Hepatic stellate cell (primary cell): Measurements from ENCODE around the gene PCDHB5.
"Not testable (repeated sequence)": the region's sequence is repeated elsewhere in the genome, so short reads cannot be mapped to it uniquely, and the experiment has no call there.

Experiments used
- DNase-seq: peaks from one replicate; pipeline ENCODE4 v3.0.0; 2011; ENCODE audit warnings: low spot score

PCDHB5 gene

DNA sequence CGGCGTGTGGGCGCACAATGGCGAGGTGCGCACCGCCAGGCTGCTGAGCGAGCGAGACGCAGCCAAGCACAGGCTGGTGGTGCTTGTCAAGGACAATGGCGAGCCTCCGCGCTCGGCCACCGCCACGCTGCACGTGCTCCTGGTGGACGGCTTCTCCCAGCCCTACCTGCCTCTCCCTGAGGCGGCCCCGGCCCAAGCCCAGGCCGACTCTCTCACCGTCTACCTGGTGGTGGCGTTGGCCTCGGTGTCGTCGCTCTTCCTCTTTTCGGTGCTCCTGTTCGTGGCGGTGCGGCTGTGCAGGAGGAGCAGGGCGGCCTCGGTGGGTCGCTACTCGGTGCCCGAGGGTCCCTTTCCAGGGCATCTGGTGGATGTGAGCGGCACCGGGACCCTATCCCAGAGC is 17.1 kb downstream of the PCDHB5 start:
- not testable (repeated sequence) for DNase-seq

DNA sequence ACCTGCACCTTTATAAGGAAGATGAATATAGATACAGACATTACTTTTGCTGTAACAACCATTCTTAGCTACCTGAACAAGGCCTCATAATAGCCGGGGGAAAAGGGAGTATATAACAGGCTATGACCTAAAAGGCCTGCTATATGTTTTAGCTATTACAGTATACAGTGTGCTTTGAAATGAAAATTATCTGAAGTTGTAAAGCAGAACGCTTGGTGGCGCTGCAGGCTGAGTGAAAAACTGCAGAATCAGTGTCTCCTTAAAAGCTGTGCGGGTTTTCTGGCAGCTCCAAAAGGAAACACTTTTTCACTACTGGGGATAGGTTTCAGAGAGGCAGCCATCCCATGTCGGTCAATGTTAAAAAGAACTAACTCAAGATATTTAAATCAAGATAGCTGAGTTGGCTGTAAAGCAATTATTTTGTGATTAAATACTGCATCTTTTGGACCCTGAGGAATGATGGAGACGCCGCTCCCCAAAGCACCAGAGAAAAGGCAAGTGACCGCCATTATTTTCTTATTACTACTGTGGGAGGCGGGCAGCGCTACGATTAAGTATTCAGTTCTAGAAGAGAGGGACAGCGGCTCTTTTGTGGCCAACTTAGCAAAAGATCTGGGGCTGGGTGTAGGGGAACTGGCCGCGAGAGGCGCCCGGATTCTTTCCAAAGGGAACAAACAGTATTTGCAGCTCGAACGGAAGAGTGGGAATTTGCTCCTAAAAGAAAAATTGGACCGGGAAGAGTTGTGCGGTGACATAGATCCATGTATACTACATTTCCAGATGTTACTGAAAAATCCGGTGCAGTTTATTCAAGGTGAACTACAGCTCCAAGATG is 20.8 kb downstream of the PCDHB5 start:
- DNase-seq, result no peak

DNA sequence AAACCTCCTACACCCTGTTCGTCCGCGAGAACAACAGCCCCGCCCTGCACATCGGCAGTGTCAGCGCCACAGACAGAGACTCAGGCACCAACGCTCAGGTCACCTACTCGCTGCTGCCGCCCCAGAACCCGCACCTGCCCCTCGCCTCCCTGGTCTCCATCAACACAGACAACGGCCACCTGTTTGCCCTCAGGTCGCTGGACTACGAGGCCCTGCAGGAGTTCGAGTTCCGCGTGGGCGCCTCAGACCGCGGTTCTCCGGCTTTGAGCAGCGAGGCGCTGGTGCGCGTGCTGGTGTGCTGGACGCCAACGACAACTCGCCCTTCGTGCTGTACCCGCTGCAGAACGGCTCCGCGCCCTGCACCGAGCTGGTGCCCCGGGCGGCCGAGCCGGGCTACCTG is 22.4 kb downstream of the PCDHB5 start:
- not testable (repeated sequence) for DNase-seq

DNA sequence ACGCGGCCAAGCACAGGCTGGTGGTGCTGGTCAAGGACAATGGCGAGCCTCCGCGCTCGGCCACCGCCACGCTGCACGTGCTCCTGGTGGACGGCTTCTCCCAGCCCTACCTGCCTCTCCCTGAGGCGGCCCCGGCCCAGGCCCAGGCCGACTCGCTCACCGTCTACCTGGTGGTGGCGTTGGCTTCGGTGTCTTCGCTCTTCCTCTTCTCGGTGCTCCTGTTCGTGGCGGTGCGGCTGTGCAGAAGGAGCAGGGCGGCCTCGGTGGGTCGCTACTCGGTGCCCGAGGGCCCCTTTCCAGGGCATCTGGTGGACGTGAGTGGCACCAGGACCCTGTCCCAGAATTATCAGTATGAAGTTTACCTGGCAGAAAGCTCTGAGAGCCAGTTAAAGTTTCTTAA is 22.9 kb downstream of the PCDHB5 start:
- not testable (repeated sequence) for DNase-seq

DNA sequence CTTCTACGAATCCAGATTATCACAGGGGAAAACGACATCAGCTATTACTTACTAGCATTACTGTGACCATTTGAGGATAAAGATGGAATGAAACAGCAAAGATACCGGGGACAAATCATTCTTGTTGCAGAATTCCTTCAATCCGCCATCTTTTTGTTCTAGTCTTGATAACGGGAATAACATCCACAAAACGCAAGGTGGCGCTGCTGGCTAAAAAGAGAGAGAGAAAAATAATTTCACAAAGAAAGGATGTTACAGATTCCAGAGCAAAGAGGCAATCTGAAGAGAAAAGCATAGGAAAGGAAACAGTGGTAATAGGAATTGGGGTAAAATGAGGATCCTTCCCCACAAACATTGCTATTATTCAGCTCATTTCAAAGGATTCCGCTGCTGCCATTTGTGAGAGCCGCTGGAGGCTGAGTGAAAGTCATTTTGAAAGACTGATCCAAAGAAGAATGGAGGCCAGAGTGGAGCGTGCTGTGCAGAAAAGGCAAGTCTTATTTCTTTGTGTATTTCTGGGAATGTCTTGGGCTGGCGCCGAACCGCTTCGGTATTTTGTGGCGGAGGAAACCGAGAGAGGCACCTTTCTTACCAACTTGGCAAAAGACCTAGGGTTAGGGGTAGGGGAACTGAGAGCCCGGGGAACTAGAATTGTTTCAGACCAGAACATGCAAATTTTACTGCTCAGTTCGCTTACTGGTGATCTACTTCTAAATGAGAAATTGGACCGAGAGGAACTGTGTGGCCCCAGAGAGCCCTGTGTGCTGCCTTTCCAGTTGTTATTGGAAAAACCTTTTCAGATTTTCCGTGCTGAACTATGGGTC is 37.6 kb downstream of the PCDHB5 start, which contains the start of gene PCDHB7:
PCDHB7 (plus strand) TSS at position 264 of the 824 bp plus-strand sequence; CDS start at position 456, 192 bp downstream.
- DNase-seq, result peak; percentile 38

DNA sequence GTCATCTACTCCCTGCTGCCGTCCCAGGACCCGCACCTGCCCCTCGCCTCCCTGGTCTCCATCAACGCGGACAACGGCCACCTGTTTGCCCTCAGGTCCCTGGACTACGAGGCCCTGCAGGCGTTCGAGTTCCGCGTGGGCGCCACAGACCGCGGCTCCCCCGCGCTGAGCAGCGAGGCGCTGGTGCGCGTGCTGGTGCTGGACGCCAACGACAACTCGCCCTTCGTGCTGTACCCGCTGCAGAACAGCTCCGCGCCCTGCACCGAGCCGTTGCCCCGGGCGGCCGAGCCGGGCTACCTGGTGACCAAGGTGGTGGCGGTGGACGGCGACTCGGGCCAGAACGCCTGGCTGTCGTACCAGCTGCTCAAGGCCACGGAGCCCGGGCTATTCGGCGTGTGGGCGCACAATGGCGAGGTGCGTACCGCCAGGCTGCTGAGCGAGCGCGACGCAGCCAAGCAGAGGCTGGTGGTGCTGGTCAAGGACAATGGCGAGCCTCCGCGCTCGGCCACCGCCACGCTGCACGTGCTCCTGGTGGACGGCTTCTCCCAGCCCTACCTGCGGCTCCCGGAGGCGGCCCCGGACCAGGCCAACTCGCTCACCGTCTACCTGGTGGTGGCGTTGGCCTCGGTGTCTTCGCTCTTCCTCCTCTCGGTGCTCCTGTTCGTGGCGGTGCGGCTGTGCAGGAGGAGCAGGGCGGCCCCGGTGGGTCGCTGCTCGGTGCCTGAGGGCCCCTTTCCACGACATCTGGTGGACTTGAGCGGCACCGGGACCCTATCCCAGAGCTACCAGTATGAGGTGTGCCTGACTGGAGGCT is 39.5 kb downstream of the PCDHB5 start:
- DNase-seq, result not testable (repeated sequence)

DNA sequence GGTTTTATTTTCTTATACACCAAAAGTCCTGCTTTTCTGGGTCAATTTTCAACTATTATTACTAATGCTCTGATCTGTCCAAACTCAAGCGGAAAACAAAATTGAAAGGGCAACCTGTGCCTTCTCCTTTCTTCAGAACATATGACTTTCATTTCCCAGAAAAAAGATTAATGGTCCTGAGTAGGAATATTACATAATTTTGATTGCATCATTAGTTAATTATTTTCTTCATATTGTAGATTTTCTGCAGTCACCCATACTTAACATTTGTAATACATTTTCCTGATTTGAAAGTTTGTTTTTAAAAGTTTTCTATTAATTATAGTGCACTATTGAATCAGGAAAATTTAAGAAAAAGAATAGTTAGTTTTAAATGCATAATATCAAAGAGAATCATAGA is 40.9 kb downstream of the PCDHB5 start:
- DNase-seq, result no peak

DNA sequence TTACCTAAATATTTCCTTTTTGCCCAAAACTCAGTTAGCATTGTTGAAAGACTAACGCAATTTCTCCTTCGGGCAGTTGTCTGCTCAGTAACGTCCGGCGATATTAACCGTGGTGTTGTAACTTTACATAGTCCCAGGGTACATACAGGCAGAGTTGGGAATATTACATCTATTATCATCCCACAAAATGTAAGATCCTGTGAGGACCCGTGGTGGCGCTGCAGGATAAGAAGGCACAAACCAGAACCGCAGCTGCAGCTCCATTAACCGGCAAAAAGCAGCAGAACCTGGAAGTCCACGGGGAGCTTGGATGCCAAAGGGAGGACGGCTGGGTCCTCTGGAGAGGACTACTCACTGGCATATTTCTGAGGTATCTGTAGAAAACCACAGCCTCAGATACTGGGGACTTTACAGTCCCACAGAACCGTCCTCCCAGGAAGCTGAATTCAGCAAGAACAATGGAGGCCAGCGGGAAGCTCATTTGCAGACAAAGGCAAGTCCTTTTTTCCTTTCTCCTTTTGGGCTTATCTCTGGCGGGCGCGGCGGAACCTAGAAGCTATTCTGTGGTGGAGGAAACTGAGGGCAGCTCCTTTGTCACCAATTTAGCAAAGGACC is 42.7 kb downstream of the PCDHB5 start, which contains the start of gene PCDHB8:
PCDHB8 (plus strand) TSS at position 214 of the 615 bp plus-strand sequence; CDS start at position 459, 245 bp downstream.
- DNase-seq, result not testable (repeated sequence)

DNA sequence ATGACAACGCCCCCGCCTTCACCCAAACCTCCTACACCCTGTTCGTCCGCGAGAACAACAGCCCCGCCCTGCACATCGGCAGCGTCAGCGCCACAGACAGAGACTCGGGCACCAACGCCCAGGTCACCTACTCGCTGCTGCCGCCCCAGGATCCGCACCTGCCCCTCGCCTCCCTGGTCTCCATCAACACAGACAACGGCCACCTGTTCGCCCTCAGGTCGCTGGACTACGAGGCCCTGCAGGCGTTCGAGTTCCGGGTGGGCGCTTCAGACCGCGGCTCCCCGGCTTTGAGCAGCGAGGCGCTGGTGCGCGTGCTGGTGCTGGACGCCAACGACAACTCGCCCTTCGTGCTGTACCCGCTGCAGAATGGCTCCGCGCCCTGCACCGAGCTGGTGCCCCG is 44.4 kb downstream of the PCDHB5 start:
- DNase-seq, result not testable (repeated sequence)

DNA sequence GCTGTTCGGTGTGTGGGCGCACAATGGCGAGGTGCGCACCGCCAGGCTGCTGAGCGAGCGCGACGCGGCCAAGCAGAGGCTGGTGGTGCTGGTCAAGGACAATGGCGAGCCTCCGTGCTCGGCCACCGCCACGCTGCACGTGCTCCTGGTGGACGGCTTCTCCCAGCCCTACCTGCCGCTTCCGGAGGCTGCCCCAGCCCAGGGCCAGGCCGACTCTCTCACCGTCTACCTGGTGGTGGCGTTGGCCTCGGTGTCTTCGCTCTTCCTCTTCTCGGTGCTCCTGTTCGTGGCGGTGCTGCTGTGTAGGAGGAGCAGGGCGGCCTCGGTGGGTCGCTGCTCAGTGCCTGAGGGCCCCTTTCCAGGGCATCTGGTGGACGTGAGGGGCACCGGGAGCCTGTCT is 44.9 kb downstream of the PCDHB5 start:
- DNase-seq, result not testable (repeated sequence)

DNA sequence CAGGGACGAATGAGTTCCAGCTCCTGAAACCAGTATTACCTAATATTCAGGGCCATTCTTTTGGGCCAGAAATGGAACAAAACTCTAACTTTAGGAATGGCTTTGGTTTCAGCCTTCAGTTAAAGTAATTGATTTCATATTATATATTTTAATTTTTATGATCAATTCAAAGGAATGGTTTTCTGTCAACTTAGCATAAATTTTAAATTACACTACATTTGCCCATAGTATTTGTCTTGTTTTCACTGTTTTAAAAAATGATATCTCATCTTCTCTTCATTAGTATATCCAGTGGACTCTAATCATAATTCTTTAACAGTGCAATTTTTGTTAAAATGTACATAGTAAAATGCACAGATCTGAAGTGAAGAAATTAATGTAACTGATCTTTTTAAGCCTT is 45.3 kb downstream of the PCDHB5 start:
- DNase-seq, result no peak

DNA sequence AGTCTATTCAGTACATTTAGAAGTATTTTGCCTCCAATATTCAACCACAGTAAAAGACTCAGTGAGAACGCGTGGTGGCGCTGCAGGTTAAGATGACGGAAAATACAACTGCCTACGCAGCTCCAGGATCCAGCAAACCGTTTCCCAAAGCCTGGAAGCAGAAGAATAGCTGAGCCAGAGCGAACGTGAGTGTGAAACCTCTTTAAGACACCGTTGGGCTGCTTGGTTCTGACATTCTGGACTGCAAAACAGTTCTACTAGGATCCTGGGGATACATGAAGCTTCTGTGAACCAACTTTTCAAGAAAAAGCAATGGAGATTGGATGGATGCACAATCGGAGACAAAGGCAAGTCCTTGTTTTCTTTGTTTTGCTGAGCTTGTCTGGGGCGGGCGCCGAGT is 47.2 kb downstream of the PCDHB5 start, which contains the start of gene PCDHB16:
PCDHB16 (plus strand) TSS at position 140 of the 400 bp plus-strand sequence; CDS start at position 313, 173 bp downstream.
- DNase-seq, result peak; percentile 47

DNA sequence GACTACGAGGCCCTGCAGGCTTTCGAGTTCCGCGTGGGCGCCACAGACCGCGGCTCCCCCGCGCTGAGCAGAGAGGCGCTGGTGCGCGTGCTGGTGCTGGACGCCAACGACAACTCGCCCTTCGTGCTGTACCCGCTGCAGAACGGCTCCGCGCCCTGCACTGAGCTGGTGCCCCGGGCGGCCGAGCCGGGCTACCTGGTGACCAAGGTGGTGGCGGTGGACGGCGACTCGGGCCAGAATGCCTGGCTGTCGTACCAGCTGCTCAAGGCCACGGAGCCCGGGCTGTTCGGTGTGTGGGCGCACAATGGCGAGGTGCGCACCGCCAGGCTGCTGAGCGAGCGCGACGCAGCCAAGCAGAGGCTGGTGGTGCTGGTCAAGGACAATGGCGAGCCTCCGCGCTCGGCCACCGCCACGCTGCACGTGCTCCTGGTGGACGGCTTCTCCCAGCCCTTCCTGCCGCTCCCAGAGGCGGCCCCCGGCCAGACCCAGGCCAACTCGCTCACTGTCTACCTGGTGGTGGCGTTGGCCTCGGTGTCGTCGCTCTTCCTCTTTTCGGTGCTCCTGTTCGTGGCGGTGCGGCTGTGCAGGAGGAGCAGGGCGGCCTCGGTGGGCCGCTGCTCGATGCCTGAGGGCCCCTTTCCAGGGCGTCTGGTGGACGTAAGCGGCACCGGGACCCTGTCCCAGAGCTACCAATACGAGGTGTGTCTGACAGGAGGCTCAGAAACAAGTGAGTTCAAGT is 49.3 kb downstream of the PCDHB5 start:
- not testable (repeated sequence) for DNase-seq

DNA sequence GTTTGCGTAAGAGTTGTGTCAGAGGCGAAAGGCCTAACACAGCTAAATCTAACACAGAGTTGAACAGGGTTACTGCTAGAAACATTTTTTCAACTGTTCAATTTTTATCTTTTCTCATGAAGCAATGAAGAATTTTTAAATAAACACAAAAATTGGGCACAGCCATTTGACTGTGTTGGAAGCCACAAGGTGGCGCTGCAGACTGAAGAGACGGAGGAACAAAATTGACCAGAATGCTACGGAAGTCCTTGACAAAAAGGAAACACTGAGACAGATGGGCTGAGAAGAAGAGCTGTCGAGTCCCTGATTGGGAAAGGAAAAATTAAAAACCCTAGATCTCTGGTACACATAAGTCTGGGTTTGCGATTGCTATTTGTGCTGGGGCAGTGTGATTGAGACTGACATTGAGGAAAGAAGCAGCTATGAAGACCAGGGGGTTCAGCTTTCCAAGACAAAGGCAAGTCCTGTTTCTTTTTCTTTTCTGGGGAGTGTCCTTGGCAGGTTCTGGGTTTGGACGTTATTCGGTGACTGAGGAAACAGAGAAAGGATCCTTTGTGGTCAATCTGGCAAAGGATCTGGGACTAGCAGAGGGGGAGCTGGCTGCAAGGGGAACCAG is 52.0 kb downstream of the PCDHB5 start, which contains the start of gene PCDHB9:
PCDHB9 (plus strand) TSS at position 265 of the 616 bp plus-strand sequence; CDS start at position 423, 158 bp downstream.
- no peak for DNase-seq
